GM23248 (cell line): ENCODE data around the gene GSTM2.

Source experiments
- EZH2 ChIP-seq: fragments of 200-600 bp; sonication (generic); IDR thresholded peaks from 2 replicates; pipeline ENCODE4 v1.6.1; 2018; ENCODE audit warnings: antibody characterized with exemption, mild to moderate bottlenecking; ENCODE audit not compliant: insufficient read depth, poor library complexity, severe bottlenecking
- EZH2phosphoT487 ChIP-seq: fragments of 200-600 bp; sonication (generic); IDR thresholded peaks from 2 replicates; pipeline ENCODE4 v1.6.1; 2018; ENCODE audit warnings: antibody characterized with exemption, moderate library complexity, mild to moderate bottlenecking, low read depth; ENCODE audit not compliant: insufficient read depth

DNA sequence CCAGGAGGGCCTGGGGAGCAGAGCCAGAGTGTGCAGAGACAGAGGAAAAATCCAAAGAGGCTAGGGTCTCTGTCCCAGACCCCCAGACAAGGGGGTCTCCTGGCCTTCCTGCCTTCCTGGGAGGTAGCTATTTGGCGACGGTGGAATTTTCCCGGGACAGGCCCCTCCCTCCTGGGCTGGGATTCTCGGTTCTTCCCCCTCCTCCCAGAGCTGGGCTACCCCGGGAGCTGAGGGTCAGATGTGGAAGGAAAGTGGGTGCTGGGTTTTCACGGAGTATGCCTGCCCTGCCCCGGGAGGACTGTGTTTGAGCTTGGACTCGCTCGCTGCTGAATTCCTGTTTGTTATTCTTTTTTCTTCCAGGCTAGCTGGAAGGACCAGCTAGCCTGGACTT is 47.5 kb upstream of the GSTM2 start:
- TF ChIP-seq EZH2 (no peak), EZH2phosphoT487 (no peak)
